Activated T-cell treated with anti-CD3 and anti-CD28 coated beads, Interleukin-2, amount 50 U/mL, for 1 hour (primary cell): ENCODE results near the gene AP5B1.
"Not testable (repeated sequence)": the region's sequence is repeated elsewhere in the genome, so short reads cannot be mapped to it uniquely, and the experiment has no call there.

Experiments used
- DNase-seq: peaks from one replicate; pipeline ENCODE4 v3.0.0-alpha.2; 2020

Gene AP5B1

DNA sequence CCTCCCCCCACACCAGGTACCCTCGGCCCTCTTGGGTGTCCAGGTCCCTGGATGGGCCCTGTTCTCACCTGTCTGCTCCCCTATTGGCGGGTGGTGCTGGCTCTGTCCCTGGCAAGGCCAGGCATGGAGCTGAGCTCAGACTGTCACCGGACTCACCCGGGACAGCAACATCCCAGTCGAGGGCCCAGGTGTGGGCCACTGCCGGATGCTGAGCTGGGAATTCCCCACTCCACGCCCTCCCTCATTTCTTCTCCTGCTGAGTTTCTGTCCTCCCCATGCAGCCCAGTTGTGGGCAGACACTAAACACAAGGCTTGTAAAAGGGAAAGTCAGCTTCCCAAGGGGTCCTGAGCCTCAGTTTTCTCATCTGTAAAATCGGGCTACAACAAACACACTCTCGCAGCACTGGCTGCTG is 2.0 kb upstream of the AP5B1 start:
- DNase-seq, result no peak

DNA sequence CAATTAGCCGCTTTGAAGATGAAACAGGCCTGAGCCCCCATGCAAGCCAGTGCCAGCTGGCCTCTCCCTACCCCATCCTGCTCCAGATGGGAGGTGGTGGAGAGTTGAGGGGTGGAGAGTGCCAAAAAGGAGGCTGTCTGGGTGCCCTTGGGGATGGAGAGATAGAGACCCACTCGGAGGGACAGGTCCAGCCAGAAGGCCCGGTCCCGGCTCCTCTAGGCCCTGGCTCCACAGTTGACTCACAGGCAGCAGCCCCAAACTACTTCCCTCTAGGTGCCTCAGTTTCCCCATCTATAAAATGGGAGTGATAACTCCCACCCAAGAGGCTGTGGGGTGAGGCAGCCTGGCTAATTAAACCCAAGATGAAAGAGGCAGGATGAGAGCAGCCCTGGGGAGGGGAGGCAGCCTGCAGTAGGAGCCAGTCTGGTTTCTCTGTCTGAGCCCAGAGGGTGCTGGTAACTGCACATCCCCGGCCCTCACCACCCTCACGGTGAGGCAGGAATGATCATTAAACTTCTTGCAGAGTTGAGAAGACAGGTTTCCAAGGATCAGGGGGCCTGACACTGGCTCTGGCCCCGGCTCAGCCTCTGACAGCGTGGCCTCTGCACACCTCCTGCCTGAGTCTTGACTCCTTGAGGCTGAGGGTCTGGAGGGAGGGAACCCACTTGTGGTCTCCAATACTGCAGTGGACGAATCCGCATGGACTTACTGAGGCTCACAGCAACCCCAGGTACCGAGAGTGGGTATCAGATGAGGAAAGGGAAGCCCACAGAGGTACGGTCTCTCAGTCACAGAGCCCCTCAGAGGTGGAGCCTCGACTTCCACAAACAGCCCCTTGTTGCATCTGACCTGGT is 1.4 kb upstream of the AP5B1 start:
- DNase-seq, result no peak

DNA sequence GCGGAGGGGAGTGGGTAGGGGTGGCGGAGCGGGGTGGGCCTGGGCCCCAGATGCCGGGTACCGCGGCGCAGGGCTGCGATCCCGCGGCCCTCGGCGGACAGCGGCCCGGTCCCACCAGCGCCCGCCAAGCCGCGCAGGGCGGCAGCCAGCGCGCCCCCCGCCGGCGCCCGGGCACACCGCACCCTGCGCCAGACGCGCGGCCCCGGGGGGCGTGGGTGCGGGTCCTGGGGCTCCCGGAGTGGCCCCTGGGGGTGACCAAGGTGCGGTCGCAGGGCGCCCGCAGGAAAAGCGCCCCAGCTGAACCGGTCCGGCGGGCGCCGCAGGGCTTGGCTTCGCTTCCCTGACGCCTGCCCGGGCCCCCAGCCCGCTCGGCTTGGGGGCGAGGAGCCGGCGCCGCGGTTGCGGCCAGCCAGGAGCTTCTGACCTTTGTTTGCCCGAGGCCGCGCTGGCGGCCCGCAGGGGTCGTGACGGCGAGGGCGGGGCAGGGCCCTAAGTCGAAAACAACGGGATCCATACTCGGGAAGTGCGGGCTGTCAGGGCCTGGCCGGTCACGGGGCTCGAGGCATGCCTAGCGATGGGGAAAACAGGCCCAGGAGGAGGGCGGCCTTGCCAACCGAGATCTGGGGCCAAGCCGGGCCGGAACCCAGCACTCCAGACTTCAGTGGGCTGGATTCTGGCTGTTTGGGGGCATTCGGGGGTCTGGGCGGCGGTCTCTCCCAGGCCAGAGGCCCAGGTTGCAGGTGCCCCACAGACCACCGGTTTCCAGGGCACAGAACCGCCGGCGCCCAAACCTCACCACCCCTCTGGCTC is 581 bp upstream of the AP5B1 start:
- no peak for DNase-seq

DNA sequence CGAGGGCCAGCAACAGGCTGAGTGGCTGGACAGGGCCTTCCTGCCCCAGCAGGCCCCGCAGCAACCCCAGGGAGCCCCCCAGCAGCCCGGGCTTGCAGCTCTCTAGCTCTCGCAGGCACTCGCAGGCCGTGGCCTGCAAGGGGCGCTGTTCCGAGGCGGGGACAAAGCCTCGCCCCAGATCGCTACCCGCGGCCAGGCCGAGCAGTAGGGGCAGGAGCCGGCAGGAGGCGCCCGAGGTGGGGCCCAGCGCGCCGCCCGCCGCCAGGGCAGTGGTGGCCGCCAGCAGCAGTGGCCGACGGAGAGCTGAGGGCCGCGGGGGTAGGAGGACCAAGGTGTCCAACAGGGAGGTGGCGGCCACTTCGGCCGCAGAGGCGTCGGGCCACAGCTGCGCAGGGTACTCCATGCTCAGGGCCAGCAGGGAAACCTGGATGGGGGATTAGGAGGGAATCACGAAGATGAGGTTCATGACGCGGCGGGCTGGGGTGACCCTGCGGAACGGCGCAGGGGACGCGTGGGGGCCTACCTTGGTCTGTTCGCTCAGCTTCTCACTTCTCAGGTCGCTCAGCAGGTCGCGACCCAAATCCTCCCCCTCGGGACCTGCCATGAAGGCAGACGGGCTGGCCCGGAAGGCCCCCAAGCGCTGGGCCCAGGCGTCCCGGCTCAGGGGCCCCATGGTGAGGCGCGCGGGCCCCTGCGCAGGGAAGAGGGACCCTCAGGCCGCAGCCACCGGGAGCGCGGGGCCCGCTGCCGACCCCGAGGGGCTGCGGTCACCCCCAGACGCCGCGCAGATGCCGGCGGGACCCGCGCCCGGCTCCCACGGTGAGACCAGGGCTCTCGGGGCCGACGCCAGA is 632 bp downstream of the AP5B1 start:
- peak; percentile 82 for DNase-seq

DNA sequence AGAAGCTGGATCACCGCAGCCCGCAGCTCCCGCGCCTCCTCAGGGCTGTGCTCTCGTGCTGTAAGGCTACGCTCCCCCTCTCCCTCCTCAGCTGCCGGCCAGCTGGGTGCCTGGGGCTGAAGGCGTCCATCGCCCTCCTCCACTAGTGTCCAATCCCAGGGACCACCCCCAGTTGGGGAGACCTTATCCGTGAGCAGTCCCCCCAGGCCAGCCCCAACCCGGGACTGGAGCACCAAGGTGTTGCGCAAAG is 1.2 kb downstream of the AP5B1 start:
- no peak for DNase-seq

DNA sequence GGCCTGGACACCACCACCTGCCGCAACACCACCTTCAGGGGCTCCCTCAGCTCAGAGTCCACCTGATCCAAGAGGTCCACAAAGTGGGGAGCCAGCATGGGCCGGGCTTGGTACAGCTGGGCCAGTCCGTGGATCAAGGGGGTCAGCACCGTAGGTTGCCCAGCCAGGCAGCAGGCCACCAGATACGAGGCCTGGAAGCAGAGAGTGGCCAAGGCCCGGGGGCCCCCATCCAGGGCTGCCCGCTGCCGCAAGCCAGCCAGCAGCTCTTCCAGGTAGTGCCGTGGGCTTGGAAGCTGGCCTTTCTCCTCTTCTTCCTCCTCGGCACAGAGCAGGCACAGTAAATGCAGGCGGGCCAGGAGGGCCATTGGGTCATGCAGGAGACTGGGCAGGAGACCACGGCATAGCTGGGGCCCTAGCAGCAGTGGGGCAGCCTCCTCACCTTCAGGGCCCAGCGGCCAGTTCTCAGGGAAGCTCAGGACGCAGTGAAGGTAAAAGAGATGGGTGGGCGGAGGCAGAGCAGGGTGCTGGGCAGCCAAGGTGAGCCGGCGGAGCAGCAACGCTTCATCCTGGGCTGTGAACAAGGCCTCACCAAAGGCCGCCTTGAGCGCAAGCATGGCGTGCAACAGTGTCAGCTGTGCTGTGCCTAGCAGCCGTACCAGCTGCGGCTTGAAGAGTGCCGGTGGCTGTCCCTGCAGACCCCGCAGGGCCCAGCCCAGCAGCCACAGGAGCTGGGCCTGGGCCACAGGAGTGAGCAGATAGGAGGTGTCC is 1.7 kb downstream of the AP5B1 start:
- DNase-seq, result no peak

DNA sequence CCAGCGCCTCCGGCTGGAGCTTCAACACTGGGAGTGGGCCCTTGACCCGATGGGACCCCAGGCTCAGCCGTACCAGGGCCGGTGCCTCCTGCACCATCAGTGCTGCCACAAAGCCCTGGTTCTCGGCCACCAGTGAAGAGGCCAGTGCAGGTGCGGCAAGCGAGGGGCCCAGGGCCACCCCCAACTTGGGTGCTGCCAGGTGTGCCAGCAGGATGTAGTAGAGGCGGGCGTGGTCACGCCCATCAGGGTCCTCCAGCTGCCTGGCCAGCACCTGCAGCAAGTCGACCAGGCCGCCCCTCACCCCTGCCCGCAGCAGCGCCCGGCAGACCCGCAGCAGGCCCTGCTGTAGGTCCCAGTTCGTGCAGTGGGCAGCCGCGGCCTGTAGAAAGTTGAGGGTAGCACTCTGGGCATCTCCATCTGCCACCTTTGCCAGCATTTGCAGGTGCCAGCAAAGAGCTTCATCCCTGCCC is 2.3 kb downstream of the AP5B1 start:
- DNase-seq, result no peak

DNA sequence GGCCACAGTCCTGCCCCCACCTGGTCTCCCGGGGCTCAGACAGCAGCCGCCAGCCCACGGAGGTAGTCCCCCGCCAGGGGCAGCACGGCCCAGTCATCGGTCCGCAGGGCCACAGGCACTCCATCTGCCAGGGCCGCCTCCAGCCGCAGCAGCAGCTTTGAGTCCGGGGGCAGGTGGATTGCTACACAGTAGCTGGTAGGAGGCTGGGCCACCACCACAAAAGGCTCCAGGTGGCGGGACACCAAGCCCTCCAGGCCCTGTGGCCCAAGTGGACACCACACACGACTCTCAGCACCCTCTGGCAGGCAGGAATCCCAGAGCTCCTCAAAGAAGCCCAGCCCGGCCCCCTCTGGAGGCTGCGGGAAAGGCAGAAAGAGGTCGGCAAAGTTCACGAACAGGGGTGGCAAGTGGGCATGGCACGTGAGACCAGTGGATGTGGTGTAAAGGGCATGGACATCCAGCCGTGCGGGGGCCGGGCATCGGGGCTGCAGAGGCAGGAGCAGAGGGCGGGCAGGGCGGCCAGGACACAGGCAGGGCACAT is 2.9 kb downstream of the AP5B1 start:
- no peak for DNase-seq

DNA sequence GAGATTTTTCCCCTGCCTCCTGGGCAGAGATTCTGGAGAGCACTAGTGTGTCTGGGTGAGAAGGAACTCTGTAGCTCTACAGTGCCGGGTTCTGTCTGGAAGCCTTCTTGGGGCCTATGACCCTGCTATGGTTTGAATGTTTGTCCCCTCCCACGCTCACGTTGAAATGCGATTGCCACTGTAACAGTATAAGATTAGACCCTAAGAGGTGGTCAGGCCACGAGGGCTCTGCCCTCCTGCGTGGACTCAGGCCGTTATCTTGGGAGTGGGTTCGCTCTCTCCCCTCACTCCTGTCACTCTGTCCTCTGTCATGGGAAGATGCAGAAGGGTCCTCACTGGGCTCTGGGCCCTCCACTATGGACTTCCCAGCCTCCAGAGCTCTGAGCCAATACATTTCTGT is 3.5 kb downstream of the AP5B1 start:
- no peak for DNase-seq

DNA sequence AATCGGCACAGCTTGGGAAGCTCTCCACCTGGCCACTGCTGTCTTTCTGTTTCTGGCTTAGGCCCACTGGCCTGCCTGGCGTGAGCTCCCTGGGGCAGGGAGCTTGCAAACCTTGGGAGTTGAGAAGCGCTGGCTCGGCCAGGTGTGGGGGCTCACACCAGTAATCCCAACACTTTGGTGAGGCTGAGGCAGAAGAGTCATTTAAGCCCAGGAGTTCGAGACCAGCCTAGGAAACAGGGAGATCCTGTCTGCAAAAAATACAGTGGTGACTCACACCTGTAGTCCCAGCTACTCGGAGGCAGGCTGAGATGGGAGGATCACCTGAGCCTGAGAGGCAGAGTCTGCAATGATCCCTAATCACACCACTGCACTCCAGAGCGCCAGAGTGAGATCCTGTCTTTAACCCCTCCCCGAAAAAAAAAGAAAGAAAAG is 4.0 kb downstream of the AP5B1 start:
- DNase-seq, result no peak

DNA sequence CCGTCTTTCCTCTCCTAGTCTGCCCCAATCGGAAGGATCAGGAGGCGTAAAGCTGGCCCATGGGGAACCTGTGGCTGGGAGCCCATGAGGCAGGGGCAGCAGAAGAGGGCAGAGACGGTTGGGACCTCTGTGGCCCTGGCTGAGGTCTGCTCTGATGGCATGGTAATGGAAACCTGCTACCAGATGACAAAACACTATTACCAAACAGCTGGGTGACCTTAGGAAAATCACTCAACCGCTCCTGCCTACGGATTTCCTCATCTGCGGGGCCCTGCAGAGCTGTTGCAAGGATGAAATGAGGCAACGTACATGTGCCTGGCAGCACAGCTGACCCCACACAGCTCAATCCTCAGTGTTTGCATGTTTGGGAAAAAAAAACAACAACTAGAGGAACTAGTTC is 4.6 kb downstream of the AP5B1 start:
- DNase-seq, result no peak

DNA sequence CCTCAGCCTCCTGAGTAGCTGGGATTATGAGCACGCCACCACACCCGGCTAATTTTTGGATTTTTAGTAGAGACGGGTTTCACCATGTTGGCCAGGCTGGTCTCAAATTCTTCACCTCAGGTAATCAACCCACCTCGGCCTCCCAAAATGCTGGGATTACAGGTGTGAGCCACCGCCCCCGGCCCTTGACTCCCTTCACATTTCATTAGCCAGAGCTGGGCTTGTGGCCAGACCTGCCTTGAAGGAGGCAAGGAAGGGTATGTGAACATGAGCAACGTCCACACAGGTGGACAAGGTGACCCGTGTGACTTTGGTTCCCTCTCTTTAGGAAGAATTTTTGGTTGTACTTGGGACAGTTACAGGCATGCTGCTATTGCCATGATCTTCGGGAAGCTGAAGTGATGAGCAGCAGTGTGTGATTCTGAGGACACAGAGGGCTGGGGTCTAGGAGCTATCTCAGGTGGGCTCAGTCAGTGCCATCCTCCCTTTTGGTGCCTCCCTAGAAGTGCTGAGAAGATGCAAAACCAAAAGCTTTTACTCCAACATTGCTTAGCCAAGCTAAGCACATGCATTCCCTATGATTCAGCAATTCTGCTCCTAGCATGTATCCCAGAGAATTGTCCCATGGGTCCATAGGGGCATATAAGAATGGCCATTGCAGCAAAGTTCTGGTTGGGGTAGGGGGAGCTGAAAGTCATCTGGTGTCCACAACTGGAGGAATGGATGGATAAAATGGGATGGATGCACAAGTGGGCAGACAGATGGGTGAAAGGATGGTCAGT is 6.1 kb downstream of the AP5B1 start:
- DNase-seq, result no peak

DNA sequence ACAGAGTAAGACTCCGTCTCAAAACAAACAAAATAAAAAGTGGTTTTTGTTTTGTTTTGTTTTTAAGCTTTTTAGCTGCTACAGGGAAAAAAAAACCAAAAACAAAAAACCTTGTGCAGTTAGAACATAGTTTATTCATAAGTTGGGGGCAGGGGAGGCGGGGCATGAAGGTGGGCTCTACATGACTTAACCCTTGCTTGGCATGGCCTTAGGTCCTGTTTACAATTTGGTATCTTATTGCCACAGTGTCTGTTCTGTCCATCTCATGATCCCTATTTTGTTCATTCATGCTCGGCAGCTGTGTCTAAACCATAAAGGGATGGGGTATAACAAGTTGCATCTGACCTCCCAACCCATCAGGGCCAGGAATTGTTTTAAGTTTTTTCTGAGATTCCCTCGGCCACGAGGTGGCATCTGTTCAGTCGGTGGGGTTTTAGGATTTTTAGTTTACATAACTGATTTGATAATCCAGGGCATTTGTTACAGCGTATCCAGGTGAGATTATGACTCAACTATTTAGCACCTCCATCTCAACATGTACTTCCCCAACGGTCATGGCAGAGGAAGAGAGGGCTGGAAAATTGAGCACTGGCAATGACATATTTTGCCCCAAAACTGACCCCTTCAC is 6.9 kb downstream of the AP5B1 start:
- no peak for DNase-seq

DNA sequence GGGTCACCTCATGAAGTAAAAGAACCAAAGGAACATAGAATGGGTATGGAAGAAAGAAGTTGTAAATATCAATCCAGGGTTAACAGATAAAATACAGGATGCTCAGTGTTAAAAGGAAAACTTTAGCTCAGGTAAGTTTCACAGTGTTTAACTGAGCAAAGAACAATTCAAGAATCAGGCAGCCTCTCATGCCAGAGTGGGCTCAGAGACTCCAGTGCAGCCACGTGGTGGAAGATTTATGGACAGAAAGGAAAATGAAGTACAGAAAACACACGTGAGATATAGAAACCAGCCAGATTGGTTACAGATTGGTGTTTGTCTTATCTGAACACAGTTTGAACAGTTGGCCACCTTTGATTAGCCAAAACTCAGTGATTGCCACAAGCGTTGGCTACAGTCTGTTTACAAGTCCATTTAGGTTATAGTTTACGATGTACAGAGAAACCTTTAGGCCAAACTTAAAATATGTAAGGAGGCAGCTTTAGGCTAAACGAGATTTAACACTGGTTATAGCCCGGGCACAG is 9.1 kb downstream of the AP5B1 start:
- no peak for DNase-seq

DNA sequence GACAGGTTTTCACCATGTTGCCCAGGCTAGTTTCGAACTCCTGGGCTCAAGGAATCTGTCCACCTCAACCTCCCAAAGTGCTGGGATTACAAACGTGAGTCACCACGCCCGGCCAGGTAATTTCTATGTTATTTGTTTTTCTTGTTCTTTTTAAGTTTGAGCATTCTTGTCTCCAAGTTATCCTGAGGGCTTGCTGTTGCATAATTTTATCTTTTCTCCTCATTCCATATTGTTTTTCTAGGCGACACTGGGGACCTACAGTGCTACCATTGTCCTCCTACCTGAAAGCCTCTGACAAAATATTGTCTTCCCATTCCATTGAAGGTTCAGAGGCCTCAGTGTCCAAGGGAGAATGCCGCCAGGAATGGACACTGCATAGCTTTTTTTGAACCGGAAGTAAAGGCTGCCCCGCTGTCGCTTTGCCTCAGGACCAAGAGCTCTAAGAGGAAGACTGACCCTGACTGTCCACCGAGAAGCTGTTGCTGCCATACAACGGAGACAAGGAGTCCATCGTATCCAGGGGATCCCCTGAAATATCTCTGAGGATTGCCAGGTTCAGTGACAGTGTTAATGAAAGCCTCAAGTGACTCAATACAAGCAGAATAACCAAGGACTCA is 9.7 kb downstream of the AP5B1 start:
- DNase-seq, result no peak

DNA sequence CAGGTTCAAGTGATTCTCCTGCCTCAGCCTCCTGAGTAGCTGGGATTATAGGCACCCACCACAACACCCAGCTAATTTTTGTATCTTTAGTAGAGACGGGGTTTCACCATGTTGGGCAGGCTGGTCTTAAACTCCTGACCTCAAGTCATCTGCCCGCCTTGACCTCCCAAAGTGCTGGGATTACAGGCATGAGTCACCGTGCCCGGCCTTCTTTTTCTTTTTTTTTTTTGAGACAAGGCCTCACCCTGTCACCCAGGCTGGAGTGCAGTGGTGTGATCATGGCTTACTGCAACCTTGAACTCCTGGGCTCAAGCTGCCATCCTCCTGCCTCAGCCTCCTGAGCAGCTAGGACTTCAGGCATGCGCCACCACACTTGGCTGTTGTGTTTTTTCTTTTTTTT is 13.0 kb downstream of the AP5B1 start:
- not testable (repeated sequence) for DNase-seq

DNA sequence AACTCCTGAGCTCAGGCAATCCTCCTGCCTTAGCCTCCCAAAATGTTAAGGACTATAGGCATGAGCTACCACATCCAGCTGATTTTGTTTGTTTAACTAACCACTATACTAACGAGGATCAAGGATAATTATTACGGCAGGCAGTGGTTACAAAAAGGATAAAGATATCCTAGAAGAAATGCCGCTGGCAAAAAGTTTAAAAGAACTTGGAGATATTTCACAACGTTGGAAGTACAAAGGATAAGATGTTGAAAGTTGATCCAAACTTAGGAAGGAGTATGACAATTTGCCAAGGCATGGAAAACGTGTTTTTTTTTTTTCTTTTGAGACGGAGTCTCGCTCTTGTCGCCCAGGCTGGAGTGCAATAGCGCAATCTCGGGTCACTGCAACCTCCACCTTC is 13.4 kb downstream of the AP5B1 start:
- no peak for DNase-seq

DNA sequence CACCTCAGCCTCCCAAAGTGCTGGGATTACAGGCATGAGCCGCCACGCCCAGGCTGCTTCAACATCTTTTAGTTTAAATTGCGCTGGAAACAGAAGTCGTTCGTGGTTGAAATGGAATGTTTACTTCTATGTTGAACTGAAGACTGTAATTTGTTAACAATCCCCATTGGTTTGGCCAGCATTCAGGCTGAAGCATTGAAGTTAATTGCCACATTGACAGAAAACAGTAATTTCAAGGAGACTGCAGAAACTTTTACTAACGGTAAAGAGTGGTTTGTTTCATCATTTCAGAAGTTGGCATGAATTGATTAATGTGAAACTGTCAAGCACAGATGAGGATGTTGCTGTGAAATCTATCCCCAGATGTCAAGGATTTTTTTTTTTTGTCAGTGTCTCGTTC is 14.2 kb downstream of the AP5B1 start:
- DNase-seq, result no peak

DNA sequence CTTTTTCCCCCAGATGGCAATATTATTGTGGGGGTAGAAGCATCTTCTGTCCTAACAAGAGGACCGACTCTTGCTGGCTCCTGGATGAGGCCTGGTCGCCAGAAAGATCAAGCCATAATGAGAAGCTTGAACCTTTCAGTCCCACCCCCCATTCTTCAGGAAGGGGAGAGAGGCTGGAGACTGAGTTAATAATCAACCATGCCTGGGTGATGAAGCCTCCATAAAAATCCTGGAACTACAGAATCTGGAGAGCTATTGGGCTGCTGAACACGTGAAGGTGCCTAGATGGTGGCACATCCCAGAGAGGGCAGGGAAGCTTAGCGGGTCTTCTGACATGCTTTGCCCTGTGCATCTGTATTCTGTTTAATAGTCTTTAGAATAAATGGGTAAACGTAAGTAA is 16.3 kb downstream of the AP5B1 start:
- DNase-seq, result no peak

DNA sequence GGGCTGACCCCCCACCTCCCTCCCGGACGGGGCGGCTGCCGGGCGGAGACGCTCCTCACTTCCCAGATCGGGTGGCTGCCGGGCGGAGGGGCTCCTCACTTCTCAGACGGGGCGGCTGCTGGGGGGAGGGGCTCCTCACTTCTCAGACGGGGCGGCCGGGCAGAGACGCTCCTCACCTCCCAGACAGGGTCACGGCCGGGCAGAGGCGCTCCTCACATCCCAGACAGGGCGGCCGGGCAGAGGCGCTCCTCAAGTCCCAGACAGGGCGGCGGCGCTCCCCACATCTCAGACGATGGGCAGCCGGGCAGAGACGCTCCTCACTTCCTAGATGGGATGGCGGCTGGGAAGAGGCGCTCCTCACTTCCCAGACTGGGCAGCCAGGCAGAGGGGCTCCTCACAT is 18.0 kb downstream of the AP5B1 start:
- not testable (repeated sequence) for DNase-seq
